HG02973 (cell line): ENCODE data around the gene CCDC92B.
"Not testable (repeated sequence)": the region's sequence is repeated elsewhere in the genome, so short reads cannot be mapped to it uniquely, and the experiment has no call there.

Source experiments
- ATAC-seq: cut with Tn5 transposase; IDR thresholded peaks from one replicate; pipeline ENCODE4 v1.9.1; 2021; ENCODE audit warnings: moderate library complexity; ENCODE audit not compliant: unreplicated experiment

The CCDC92B gene

GRCh38 chr17:2691069-2691871 is 58.2 kb downstream of the CCDC92B start:
- no peak for ATAC-seq

DNA sequence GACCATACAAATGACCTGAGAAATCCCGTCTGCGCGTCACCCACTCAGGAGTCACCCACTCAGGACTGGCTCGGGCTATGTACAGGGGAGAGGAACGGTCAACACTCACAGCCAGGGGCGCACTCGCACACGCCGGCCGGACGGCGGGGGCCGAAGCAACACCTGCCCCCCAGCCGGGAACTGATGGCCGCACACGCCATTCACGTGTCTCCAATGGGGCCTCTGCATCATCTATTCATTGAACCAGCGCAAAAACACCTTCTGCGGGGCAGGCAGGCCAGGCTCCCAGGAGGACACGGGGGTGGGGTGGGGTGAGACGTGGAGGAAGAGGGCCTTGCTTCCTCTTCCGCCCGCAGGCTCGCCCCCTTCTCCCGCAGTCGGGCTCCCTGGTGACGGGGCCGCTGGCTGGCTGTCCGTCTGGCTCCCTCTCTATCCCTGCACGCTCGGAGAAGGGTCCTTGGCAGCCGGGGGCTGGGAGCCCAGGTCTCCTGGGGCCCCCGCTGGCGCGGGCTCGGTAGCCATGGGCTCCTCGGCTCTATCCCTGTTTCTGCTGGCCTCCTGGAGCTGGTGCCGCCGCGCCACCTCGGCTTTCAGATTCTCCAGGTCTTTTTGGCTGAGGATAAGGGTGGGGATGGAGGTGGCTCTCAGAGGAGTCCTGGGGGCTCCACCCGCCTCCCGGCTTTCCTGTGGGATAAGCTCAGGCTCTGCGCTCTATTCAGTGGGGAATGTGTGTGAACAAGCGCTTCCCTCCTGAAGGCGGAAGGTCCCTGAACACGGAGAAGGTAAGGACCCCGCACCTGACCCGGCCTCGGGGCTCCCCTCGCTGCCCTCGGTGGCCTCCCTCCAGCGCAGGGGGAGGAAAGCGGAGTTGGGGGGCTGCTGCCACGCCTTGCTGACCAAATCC is 59.0 kb downstream of the CCDC92B start:
- no peak for ATAC-seq

- no peak for ATAC-seq
These were observed 59.9 kb downstream of the CCDC92B start for GRCh38 chr17:2689411-2690164.

DNA sequence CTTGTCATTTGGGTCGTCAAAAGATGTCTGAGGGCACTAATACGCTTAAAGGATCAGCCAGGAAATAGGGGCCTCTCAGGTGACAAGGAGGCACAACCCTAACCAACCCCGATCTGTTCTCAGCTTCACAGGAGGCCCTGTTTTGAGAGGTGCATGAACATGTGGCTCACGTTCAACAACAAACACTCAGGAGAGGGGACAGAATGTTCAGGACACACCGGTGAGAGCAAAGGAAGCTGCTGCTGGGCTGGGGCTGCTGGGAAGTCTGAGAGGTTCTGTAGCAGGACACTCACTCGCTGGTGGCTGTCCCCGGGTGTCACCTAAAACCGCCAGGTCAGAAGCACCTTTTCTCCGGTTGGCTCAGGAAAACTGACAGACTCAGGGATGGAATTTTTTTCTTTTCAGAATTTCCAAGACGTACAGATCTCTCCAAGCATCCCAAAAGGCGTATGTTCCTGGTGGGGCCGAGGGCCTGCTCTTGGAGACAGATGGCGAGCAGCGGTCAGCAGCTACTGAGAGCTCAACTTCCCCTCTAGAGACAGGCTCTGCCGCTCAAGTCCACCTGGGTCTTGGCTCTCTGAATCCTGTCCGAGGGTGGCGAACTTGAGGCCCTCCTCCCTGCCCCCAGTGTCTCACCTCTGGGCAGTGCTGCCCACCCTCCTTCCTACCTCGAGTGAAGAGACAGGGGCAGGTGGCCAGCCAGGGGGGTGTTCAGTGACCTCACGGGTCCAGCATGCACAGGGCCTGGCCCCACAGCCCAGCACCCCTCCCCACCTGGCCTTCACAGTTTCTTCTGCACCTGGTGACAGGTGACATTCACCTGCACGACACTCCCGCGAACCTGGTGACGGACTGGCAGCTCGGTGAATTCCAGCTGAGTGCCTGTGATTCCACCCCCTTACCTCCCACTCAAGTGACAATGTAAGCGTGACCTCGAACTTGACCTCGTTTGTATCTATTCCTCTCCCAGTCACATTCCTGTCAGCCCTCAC is 60.8 kb downstream of the CCDC92B start:
- ATAC-seq, result no peak

DNA sequence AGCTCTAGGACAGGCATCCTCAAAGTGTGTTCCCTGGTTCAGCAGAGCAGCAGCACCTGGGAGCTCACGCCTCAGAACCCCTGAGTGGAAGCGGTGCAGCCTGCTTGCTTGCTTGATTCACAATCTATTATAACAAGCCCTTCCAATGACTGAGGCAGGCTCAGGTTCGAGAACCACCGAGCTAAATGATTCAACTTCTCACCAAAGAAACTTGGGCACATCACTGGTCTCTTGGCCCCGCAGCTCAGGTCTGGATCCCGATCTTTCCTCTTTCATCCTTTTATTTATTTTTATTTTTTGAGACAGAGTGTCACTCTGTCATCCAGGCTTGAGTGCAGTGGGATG is 62.4 kb downstream of the CCDC92B start:
- no peak for ATAC-seq

DNA sequence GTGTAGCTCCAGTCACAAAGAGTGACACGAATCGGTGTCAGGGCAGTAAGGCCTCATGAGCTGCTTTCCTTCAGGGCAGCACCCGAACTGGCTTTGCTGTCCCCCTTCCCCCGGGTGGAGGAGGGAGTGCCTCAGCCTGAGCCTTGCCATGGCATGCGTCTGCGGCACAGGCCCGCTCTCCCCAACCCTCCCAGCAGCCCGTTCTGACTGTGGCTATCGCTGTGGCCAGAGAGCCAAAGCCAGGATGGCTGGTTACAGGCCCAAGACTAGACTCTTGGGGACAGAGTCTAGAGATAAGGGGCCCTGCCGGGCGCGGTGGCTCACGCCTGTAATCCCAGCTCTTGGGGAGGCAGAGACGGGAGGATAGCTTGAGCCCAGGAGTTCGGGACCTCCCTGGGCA is 63.8 kb downstream of the CCDC92B start:
- ATAC-seq, result no peak

- ATAC-seq, result no peak
These were observed 64.9 kb downstream of the CCDC92B start for GRCh38 chr17:2684549-2684948.

- ATAC-seq, result no peak
These were observed 65.5 kb downstream of the CCDC92B start for GRCh38 chr17:2683912-2684311.

DNA sequence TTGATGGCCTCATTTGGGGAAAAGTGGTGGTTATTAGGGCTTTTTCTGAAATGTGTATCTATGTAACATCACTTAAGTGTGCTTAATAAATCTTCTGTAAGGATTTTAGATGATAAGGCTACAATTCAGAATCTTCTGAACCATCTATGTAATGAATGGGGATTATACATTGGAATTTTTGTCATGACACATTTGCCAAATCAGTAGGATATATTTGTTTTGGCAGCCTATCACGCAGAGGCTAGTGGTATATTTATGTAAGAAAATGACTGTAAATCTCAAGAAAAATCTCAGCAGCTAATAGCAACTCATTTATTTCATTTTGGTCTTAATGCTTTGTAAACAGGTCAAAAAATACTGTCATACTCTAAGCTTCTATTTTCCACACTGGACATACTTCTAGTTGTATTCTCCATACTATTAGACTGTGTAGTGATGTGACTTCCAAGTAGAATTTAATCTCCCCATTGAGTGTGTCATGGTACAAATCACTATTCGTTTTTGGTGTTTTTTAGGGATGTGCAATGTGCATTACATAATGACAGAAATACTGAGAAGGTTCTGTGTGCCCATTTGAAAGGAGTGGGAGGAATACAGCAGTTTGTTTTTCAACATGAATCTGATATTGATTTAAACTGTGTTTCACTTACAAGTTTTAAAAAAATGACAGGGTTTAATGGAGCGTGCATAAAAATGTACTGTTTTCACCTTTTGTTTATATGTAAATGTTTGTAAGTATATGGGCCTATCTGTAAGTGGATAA is 67.1 kb downstream of the CCDC92B start:
- no peak for ATAC-seq

DNA sequence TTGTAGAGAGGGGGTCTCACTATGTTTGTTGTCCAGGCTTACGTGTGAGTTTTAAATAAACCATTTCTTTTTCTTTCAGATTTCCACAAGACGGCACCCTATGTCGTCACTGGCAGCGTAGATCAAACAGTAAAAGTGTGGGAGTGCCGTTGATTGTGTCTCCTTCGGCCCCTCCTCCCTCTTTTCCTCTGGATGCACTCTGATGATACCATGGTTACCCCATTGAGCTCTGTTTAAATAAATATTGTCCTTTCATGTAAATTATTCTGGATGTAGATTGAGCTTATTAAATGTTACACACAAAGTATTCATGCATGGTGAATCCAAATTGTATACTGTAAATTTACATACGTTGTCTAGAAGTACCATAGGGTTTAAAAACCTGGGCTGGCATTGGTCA is 67.8 kb downstream of the CCDC92B start:
- ATAC-seq, result no peak

- ATAC-seq, result no peak
These were observed 68.5 kb downstream of the CCDC92B start for GRCh38 chr17:2680961-2681360.

DNA sequence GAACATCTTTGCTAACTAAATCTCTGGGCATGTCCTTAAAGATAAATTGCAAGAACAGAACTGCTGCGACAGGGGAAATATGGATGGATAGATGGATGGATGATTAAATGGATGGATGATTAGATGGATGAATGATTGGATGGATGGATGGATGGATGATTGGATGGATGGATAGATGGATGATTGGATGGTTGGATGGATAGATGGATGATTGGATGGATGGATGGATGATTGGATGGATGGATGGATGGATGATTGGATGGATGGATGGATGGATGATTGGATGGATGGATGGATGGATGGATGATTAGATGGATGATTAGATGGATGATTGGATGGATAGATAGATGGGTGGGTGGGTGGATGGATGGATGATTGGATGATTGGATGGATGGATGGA is 70.2 kb downstream of the CCDC92B start:
- ATAC-seq, result not testable (repeated sequence)
